ENCODE measurements around the gene HARS1.
"Not testable (repeated sequence)": the region's sequence is repeated elsewhere in the genome, so short reads cannot be mapped to it uniquely, and the experiment has no call there.

The HARS1 gene

GRCh38 chr5:140627972-140628371 is 63.2 kb downstream of the HARS1 start:
- TF ChIP-seq CTCF (IDR thresholded peaks at IDR 0.05; ENCODE audit: low read depth, low read length) = no peak
- in situ Hi-C loops (cut with HindIII; ENCODE audit: low sequenced_read_pairs) = no loop called here

GRCh38 chr5:140624886-140625285 is 66.3 kb downstream of the HARS1 start:
- H3K4me3 ChIP-seq (ENCODE audit: low read depth, low read length); in situ Hi-C loops (cut with HindIII; ENCODE audit: low sequenced_read_pairs); DNase-seq (ENCODE audit: low read depth, low spot score): not testable (repeated sequence)

More at GRCh38 chr5:140627972-140628371, 63.2 kb downstream of the HARS1 start:
- DNase-seq (ENCODE audit: low read depth, low spot score) = no peak
- H3K4me3 ChIP-seq (ENCODE audit: low read depth, low read length) = no peak overlapping the region
